ENCODE data around the gene AP4S1.

Gene AP4S1

GRCh38 chr14:31097081-31097480 lies 71.6 kb downstream of the AP4S1 start:
- TF ChIP-seq CTCF (conservative IDR thresholded peaks at IDR 0.05; ENCODE audit: low read length): no peak
- H3K4me3 ChIP-seq (ENCODE audit: low read length): no peak overlapping the region
- no peak for DNase-seq (ENCODE audit: low read depth)

GRCh38 chr14:31106768-31107167 lies 81.3 kb downstream of the AP4S1 start:
- TF ChIP-seq CTCF (conservative IDR thresholded peaks at IDR 0.05; ENCODE audit: low read length): no peak
- H3K4me3 ChIP-seq (ENCODE audit: low read length): no peak overlapping the region
- no peak for DNase-seq (ENCODE audit: low read depth)

DNA sequence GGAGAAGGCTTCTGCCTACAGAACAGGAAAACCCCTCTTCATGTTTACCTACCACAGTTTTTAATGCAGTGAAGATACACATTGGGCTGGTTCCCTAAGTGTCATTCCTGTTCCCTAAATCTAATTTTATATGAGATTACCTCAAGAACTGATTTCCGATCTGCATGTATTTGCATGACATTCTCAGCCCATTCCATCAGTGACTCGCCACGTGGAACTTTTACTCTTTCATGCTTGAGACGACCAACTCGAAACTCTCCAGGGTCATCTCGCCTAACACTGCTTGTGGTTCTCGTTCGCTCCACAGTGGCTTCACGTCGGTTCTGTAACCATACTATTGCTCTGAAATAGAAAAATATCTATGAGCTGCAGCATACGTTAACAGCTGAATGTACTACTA lies 83.8 kb downstream of the AP4S1 start:
- DNase-seq (ENCODE audit: low read depth): no peak
- H3K4me3 ChIP-seq (ENCODE audit: low read length): no peak overlapping the region
- no peak for TF ChIP-seq CTCF (conservative IDR thresholded peaks at IDR 0.05; ENCODE audit: low read length)

GRCh38 chr14:31110872-31111271 lies 85.4 kb downstream of the AP4S1 start:
- TF ChIP-seq CTCF (conservative IDR thresholded peaks at IDR 0.05; ENCODE audit: low read length): no peak
- H3K4me3 ChIP-seq (ENCODE audit: low read length): no peak overlapping the region
- DNase-seq (ENCODE audit: low read depth): no peak

DNA sequence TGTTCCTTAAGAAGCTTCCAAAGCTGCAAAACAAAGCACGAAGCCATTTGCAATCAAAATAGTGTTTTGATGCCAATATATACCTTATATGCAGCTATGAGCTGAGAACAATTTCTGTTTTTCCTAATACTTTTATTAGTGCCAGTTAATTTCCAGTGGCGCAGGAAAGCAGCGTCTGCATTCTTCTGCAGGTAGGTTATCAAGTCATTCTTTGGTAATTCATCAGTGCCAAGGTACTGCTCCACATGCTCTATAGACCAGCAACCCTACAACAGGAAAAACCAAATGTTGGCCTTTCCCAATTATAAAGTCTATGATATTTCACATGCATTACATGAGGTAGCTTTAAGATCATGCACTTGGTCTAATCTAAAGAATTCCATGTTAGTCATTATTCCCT lies 88.3 kb downstream of the AP4S1 start:
- no peak for DNase-seq (ENCODE audit: low read depth)
- no peak overlapping the region for H3K4me3 ChIP-seq (ENCODE audit: low read length)
- TF ChIP-seq CTCF (conservative IDR thresholded peaks at IDR 0.05; ENCODE audit: low read length): no peak

GRCh38 chr14:31118892-31119291 lies 93.4 kb downstream of the AP4S1 start:
- H3K4me3 ChIP-seq (ENCODE audit: low read length): no peak overlapping the region
- no peak for TF ChIP-seq CTCF (conservative IDR thresholded peaks at IDR 0.05; ENCODE audit: low read length)
- DNase-seq (ENCODE audit: low read depth): peak; percentile 15

- no peak for TF ChIP-seq CTCF (conservative IDR thresholded peaks at IDR 0.05; ENCODE audit: low read length)
- DNase-seq (ENCODE audit: low read depth): peak; percentile 51
- H3K4me3 ChIP-seq (ENCODE audit: low read length): no peak overlapping the region
Measured at GRCh38 chr14:31122098-31122611, 96.7 kb downstream of the AP4S1 start.
